Measurements from ENCODE around the gene CXXC5.

Gene CXXC5

DNA sequence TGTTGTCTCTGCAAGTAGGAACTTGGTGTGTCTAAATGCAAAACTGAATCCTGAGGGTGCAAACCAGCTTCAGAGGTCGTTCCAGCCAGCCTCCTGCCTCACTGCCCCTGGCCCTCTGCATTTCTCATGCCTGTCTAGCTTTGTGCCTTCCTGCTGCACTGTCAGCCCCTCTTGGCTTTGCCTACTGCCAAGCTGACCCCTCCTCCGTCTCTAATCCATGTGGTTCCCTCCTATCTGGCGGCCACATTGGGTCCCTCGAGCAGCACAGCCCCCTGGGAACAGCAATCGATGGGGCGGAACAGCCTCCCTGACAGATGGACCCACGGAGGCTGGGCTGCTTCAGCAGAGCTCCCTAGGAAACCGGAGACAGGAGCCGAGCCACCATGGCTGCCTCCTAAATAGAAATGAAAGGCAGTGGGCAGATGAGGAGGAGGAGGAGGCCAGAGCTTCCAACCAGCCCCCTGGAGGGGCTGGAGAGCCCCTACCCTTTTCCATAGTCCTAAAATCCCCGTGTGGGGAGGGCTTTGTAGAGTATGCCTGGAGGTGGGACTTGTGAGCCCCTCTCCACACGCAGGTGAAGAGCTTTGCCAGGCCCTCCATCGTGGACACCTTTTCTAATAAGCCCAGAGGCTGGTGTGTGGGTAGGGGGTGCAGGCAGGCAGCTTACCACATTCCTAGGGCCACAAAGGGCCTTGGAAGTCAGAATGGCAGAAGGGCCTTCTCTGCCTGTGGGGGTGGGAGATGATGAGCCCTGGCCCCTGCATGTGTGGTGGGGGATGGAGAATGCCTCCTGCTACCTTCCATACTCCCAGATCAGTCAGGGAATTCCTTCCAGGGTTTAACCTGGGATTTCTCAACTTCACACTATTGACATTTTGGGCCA is 9.2 kb upstream of the CXXC5 start:
- DNase-seq (ENCODE audit: low spot score): no peak

DNA sequence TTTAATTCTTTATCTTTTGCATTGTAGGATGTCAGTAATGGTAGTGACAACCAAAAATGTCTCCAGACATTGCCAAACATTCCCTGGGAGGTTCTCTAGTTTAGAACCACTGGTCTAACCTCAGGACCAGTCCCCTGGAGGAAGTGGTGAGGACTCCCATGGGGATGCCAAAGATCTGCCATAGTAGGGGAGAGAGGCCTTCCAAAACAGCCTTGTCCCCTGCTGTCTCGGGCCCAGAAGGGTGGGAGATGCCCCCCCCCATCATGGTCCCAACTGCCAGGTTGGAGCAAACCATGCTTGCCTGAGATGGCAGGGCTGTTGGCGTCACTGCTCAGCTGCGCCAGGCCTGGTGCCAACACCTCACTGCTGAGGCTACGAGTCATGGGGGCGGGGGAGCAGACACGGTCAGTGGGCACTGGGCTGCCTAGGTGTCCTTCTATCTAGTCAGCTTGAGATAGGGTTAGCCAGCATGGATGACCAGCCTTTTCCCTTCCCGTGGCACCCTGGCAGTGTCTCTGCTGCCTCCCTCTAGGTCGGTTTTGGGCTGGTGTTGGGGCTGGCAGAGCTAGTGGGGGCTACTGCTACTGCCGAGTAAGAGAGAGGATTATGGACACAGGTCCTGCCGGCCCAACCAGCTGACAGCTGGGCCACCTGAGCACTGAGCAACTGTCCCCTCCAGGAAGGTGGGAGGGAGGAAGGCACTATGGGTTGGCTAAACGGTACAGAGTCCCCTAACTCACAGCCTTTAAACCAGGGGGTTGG is 8.3 kb upstream of the CXXC5 start:
- DNase-seq (ENCODE audit: low spot score): peak; percentile 57

DNA sequence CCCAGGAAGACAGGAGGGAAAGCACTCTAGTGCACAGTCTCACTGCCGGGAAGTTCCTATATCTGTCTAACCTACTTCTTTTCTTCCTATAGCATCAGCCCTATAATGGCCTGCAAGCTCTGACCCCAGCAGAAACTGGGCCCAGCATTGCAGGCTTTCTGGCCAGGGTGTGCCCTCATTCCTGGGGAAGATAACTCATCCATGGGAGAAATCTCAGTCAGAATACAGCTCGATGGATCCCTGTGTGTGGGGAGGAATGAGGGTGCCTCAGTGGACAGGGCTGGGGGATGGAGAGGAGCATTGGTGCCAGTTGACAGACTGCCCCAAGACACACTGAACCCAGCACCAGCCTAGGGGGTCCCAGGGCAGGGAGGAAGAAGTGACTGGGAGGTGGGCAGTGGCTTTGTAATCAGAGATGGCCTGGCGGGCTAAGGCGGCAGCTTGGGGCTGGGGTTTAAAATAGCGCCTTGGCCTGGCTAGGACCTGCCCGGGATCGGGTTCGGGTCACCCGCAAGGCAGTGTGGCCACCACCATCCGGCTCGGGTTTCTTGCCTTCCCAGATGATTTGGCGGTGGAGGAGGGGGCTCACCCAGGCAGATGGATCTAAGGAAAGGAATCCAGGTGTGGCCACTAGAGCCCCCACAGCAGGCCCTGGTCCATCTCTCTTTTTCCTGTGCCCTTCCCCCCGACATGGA is 7.6 kb upstream of the CXXC5 start:
- peak; percentile 53 for DNase-seq (ENCODE audit: low spot score)

- DNase-seq (ENCODE audit: low spot score): no peak
Observed at GRCh38 chr5:139641116-139642080, 6.8 kb upstream of the CXXC5 start.

GRCh38 chr5:139642213-139642612 is 5.9 kb upstream of the CXXC5 start:
- DNase-seq (ENCODE audit: low spot score): no peak

- DNase-seq (ENCODE audit: low spot score): no peak
Observed at GRCh38 chr5:139642891-139643871, 5.0 kb upstream of the CXXC5 start.

- DNase-seq (ENCODE audit: low spot score): no peak
Observed at GRCh38 chr5:139644001-139644456, 4.1 kb upstream of the CXXC5 start.

GRCh38 chr5:139644646-139645429 is 3.3 kb upstream of the CXXC5 start:
- no peak for DNase-seq (ENCODE audit: low spot score)

DNA sequence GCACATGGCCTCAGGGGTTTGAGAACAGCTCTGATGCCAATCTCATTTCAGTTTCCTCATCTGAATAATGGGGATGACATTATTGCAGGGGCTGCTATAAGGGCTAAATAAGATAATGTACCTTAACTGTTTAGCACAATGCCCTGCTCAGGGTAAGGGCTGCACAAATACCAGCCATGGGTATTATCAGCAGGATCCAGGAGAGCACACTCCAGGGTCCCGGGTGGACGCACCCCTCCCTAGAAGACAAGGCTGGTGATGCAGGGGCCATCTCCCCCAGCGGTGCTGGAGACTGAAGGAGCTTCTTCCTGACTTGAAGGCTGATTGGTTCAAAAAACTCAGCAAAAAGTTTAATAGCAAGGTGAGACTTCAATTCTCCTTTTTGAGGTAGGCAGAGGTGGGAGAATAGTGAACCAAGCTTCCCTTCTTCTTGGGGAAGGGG is 2.7 kb upstream of the CXXC5 start:
- DNase-seq (ENCODE audit: low spot score): no peak

GRCh38 chr5:139646111-139646510 is 2.0 kb upstream of the CXXC5 start:
- DNase-seq (ENCODE audit: low spot score): peak; percentile 48

DNA sequence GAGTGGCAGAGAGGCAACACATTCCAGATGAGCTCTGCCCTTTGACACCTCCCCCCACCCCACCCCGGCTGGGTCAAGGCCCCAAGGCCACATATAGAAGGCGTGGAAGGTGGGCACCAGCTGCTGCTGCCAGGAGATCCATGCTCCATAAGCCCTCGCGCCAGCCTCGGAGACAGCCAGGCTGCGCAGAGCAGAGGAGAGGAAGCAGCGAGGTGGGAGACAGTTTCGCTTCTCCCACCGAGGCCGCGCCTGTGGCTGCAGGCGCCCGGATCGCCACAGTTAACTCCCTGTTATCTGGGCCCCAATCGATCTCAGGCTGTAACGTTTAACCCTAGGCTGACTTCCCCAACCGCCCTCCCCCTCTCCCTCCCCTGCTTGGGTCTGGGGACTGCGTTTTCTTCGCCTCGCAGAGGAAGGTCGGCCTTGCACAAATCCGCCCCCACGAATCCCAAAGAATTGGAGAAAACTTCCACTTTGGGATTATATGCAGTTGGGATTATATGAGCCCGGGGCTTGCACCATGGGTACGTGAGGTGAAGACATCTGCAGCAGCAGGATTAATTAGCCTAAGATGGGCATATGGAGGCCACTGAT is 1.1 kb upstream of the CXXC5 start:
- peak; percentile 72 for DNase-seq (ENCODE audit: low spot score)

DNA sequence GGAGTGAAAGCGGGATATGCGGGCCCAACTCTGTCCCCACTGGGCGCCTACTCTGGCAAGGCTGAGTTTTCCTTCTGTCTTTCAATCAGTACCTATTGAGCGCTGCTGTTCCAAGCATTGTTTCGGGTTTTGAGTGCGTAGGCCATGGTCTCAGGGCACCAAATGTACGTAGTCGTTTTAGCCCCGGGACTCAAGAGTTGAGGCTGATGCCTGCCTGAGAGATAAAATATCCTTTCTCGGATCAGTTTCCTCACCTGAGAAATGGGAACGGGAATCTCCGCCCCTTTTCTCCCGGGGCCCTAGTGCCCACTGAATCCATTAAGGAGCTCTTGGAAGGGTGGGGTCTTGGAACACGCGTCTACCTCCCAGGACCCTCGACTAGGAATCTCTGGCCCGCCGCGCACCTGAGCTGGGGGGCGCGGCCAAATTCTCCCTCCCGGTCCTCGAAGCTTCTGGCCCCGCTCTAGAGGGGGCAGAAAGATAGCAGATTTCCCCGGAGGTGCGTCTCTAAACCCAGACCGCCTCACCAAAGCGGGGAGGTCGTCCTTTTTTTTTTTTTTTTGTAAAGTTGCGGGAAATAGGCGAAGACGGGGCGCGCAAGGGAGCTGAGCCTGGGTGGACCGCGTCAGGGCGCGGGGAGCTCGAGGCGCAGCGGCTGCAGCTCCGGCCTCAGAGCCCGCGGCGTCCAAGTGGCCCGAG is 494 bp upstream of the CXXC5 start:
- no peak for DNase-seq (ENCODE audit: low spot score)

DNA sequence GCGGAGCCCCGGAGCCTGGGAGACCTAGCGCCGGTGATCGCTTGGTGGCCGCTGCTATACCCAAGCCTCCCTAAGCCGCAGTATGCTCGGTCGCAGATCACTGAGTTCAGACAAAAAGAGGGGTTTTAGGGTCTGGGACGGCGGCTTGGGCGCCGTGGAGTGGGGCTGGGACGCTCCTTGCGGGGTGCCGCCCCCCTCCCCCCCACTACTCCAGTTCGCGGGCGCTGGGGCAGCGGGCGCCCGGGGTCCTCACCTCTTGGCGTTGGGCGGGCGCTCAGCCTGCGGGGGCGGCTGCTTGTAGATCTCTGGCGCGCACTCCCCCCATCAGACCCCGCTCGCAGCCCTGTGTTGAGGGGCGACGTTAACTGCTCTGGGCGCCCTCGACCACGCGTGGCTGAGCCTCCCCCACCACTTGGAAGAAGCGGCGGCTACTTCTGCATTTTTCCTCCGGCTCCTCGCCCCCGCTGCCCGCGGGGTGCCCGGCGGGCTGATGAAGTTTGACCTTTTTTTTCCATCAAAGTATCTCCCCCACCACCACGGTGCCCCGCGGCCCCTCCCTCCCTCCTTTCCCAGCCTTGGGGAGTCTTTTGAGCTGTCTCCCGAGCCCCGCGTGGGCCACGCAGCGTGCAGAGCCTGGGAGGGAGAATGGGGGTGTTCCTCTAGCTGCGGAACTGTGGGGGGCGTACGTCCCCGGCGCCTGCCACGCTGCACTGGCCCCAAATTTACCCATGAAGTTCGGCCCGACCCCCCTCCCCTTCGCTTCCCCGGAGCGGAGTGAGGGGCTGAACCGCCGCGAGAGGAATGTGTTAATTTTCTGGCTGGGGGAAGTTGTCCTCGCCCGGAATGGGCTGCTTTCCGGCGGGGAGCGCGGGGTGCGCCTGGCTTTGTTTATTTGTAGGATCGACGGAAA is 1.2 kb downstream of the CXXC5 start:
- DNase-seq (ENCODE audit: low spot score): no peak

GRCh38 chr5:139650031-139650688 is 2.0 kb downstream of the CXXC5 start:
- no peak for DNase-seq (ENCODE audit: low spot score)

DNA sequence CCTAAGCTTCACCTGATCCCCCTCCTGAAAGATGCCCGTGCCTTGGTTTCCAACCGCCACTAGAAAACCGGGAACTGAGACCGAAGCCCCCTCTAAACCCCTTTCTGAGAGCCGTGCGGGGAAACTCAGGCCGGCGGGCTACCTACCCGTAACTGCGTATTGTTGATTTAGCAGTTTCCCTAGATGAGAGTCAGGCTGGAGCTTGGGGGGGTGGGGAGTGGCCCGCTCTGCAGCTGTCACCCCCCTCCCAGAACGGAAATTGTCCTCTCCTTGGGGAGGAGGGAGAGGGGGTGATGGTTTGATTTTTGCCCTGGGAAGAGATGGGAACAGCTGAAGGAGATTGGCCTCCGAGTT is 2.5 kb downstream of the CXXC5 start:
- no peak for DNase-seq (ENCODE audit: low spot score)

DNA sequence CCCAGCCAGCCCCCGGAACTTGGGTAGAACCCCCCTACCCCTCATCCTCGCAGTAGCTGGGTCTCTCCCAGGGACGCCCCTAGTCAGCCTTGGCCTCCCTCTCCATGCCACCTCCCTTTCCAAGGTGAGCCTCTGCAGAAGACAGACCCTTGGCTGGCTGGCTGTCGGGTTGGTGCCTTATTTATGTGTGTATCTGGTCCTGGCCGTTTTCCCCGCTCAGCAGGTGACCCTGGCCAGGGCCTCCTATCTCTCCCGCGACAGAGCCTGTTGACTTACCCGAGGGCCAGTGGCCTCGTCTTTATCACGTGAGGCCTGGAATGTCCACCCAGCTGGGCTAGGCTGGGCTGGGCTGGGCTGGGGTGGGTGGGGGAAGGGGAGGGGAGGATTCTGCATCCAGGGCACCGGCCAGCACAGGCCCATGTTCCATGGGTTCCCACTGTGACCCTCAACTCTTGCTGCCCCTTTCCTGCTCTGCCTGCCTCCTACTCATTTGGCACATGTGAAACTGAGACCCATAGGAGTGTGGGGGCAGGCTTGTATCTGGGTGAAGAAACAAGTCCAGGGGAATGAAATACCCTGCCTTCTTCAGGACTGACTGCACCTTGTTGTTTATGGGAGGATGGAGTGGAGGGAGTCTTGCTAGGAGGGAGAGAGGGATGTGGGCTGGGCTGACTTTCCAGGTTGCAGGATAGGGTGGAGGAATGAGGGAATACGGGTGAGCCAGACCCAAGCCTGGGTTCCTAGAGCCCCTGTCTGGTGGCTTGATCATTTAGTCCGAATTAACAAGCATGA is 3.1 kb downstream of the CXXC5 start:
- no peak for DNase-seq (ENCODE audit: low spot score)

Measured in left forelimb (tissue), 1 donor.